ENCODE data around the gene ABL1. TPM values are rescaled to one million over a fixed set of nuclear protein-coding genes. Genes with fewer than 3 reads are reported as not detected.

Gene ABL1
- total RNA-seq, 1 experiment from 2014 or later: 27.9 TPM

DNA sequence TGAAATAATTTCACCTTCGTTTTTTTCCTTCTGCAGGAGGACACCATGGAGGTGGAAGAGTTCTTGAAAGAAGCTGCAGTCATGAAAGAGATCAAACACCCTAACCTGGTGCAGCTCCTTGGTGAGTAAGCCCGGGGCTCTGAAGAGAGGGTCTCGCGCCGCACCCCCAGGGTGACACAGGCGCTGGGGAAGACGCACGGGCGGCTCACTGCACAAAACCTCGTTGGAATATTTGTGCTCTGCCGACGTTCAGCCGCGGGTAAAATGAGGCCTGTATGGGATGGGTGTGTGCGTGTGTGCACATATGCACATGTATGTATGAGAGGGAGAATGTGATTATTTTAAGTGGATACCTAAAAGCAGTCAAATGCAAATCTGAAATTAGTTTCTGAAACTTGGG is 37.0 kb downstream of the ABL1 start:
- DNase-seq (ENCODE audit: low read depth): no peak

DNA sequence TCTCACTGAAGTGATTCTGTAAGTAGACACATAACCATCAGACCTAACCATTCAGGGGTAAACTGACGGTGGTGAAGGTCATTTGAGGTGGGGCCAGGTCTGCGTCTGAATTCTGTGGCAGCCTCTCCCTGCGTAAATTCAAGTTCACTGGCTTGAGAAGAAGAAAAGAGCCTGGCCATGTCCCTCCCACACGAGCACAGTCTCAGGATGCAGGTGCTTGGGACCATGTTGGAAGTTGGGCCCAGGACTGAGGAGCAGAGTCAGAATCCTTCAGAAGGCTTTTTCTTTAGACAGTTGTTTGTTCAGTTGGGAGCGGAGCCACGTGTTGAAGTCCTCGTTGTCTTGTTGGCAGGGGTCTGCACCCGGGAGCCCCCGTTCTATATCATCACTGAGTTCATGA is 37.5 kb downstream of the ABL1 start:
- DNase-seq (ENCODE audit: low read depth): no peak

DNA sequence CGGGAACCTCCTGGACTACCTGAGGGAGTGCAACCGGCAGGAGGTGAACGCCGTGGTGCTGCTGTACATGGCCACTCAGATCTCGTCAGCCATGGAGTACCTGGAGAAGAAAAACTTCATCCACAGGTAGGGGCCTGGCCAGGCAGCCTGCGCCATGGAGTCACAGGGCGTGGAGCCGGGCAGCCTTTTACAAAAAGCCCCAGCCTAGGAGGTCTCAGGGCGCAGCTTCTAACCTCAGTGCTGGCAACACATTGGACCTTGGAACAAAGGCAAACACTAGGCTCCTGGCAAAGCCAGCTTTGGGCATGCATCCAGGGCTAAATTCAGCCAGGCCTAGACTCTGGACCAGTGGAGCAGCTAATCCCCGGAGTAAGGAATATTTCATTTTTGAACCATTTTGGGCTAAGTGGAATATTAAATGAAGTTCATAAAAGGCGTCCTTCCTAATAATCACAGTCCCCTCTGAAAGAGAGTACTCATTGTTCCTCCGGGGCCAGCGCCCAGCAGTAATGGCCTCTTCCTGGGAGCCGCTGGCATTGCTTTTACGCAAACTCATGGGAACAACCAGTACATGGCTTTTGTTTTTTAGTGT is 38.0 kb downstream of the ABL1 start:
- no peak for DNase-seq (ENCODE audit: low read depth)

DNA sequence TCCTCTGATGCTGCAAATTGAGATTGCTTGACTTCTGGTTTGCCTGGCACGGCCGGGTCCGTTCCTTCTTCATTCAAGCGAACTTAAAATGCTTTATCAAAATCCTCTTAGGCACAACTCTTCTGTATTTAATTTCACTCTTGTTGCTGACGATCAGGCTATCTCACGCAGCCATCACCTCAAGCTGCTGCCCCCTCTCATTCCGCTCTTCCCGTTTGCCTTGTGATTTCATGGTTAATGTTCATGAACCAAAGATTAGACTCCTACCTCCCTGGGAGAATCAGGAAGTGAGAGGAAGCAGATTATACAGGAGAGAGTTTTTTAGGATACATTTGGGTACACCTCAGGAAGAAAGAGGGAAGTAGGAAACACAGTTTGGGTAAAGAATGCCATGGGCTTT is 38.9 kb downstream of the ABL1 start:
- DNase-seq (ENCODE audit: low read depth): no peak

DNA sequence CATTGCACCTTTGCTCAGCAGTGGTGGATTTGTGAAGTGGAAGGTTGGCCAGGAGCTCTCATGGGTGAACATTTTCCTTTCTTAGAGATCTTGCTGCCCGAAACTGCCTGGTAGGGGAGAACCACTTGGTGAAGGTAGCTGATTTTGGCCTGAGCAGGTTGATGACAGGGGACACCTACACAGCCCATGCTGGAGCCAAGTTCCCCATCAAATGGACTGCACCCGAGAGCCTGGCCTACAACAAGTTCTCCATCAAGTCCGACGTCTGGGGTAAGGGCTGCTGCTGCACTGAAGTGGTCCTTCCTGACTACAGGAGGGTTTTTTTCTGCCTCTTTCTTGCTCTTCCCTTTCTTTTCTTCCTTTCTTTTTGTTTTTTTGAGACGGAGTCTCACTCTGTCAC is 39.7 kb downstream of the ABL1 start:
- no peak for DNase-seq (ENCODE audit: low read depth)

DNA sequence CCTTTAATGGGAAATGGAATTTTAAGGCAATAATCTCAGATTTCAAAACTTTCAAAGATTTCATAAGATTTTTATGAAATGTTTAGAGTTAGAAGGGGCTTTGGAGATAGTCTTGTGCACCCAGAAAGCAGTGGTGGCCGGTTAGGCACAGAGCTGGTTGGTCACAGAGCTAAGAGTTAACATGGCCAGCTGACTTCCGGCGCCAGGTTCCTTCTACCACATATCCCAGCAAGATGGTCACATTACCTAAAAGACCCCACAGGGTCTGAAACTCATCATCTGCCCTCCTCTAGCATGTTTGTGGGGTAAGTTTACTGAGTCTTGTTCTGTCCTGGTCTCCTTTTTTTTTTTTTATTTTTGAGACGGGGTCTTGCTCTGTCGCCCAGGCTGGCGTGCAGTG is 42.2 kb downstream of the ABL1 start:
- DNase-seq (ENCODE audit: low read depth): no peak

DNA sequence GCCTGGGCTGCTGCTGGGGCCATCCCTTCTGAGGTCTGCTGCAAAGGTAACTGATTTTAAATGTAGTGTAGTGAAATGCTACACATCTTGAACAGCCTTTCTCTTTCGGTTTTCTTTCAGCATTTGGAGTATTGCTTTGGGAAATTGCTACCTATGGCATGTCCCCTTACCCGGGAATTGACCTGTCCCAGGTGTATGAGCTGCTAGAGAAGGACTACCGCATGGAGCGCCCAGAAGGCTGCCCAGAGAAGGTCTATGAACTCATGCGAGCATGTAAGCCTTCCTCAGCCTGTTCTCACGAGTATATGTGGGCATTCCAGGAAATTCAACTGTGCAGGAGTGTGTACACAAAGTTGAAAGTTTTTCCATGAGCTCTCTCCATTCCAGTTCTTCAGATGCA is 43.2 kb downstream of the ABL1 start:
- DNase-seq (ENCODE audit: low read depth): no peak

DNA sequence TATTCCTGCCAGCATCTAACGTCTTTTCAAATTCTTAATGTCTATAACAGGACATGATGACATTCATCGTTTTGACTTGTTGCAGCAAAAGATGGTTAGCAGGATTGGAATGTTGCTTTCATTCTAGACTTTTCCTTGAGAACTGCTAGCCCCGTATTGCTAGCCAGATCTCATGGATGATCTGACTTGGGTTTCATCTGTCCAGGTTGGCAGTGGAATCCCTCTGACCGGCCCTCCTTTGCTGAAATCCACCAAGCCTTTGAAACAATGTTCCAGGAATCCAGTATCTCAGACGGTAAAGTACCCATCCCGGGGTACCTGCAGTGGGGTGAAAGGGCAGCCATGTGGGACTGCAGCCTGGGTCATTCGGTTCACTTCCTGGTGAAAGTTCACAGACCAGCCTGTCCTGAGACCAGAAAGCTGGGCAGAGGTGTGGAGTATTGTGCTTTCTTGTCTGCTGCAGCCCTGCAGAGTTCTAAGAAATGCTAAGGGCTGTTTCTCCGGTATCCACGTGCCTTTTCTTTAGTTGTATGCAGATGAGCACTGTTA is 44.9 kb downstream of the ABL1 start:
- DNase-seq (ENCODE audit: low read depth): no peak

DNA sequence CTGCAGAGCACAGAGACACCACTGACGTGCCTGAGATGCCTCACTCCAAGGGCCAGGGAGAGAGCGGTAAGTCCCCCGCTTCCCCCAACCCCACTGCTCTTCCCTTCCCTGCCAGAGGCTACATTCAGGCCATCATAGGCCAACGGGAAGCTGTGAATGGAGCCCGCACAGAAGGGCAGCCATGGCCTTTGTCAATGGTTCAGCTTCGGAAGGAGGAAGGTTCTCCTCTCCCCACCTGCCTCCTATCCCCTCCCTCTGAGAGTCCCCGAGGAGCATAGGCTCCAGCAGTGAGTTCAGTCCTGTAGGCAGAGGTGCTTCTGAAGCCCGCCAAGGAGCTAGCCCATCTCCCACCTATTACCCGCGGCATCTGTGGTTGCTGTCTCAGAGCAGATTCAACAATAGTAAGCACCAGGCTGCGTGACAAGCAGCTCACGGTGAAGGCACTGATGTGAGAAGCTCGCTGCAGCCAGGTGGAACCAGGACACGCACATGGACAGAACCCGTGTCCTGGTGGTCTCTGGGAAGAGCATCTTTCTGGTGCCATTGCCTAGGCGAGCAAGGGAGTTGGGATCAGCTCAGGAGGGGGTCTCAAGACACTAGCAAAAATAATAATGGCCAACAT is 45.7 kb downstream of the ABL1 start:
- DNase-seq (ENCODE audit: low read depth): no peak

DNA sequence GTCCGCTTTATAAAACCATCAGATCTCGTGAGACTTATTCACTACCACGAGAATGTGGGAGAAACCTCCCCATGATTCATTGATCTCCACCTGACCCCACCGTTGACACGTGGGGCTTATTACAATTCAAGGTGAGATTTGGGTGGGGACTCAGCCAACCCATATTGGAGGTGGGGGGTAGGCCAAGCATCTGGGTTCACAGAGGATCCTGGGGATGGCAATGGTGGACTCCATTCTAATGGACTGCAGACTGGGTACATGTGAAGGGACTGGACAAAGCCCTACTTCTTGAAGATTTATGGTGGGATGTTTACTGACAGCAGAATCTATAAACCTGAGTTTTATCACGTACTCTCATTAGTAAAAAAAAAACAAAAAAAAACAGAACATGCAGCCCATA is 46.5 kb downstream of the ABL1 start:
- DNase-seq (ENCODE audit: low read depth): no peak

DNA sequence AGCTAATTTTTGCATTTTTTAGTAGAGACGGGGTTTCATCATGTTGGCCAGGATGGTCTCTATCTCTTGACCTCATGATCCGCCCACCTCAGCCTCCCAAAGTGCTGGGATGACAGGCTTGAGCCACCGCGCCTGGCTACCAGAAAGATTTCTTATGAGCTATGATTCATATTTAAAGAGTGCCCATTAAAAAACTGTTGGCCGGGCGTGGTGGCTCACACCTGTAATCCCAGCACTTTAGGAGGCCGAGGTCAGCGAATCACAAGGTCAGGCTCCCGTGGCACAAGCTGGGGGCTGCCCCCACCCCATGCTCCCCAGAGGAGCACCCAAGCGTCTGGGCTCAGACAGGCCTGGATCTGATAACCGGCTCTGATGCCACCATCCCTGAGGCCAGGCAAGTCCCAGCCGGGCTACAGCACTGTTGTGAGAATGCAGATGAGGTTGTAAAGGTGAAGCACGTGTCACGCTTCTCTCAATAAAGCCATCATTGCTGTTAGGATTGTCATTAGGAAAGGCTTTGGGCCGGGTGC is 47.7 kb downstream of the ABL1 start:
- no peak for DNase-seq (ENCODE audit: low read depth)

DNA sequence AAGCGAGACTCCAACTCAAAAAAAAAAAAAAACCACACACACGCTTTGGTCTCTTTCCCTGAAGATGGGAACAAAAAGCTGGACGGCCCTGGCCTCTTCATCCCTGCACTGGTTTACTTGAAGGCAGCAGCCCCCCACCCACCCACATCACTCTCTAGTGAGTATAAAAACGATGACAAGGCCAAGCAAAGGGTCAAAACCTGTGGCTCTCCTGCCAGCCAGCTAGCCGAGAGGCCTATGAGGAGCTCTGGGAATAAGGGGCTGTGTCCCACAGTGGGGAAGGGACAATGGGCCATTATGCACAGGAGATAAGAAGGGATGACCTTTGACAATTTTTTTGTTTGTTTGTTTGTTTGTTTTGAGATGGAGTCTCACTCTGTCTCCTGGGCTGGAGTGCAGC is 48.4 kb downstream of the ABL1 start:
- no peak for DNase-seq (ENCODE audit: low read depth)

DNA sequence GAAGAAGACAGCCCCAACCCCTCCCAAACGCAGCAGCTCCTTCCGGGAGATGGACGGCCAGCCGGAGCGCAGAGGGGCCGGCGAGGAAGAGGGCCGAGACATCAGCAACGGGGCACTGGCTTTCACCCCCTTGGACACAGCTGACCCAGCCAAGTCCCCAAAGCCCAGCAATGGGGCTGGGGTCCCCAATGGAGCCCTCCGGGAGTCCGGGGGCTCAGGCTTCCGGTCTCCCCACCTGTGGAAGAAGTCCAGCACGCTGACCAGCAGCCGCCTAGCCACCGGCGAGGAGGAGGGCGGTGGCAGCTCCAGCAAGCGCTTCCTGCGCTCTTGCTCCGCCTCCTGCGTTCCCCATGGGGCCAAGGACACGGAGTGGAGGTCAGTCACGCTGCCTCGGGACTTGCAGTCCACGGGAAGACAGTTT is 49.1 kb downstream of the ABL1 start:
- no peak for DNase-seq (ENCODE audit: low read depth)

DNA sequence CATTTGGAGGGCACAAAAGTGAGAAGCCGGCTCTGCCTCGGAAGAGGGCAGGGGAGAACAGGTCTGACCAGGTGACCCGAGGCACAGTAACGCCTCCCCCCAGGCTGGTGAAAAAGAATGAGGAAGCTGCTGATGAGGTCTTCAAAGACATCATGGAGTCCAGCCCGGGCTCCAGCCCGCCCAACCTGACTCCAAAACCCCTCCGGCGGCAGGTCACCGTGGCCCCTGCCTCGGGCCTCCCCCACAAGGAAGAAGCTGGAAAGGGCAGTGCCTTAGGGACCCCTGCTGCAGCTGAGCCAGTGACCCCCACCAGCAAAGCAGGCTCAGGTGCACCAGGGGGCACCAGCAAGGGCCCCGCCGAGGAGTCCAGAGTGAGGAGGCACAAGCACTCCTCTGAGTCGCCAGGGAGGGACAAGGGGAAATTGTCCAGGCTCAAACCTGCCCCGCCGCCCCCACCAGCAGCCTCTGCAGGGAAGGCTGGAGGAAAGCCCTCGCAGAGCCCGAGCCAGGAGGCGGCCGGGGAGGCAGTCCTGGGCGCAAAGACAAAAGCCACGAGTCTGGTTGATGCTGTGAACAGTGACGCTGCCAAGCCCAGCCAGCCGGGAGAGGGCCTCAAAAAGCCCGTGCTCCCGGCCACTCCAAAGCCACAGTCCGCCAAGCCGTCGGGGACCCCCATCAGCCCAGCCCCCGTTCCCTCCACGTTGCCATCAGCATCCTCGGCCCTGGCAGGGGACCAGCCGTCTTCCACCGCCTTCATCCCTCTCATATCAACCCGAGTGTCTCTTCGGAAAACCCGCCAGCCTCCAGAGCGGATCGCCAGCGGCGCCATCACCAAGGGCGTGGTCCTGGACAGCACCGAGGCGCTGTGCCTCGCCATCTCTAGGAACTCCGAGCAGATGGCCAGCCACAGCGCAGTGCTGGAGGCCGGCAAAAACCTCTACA is 49.8 kb downstream of the ABL1 start:
- DNase-seq (ENCODE audit: low read depth): no peak

DNA sequence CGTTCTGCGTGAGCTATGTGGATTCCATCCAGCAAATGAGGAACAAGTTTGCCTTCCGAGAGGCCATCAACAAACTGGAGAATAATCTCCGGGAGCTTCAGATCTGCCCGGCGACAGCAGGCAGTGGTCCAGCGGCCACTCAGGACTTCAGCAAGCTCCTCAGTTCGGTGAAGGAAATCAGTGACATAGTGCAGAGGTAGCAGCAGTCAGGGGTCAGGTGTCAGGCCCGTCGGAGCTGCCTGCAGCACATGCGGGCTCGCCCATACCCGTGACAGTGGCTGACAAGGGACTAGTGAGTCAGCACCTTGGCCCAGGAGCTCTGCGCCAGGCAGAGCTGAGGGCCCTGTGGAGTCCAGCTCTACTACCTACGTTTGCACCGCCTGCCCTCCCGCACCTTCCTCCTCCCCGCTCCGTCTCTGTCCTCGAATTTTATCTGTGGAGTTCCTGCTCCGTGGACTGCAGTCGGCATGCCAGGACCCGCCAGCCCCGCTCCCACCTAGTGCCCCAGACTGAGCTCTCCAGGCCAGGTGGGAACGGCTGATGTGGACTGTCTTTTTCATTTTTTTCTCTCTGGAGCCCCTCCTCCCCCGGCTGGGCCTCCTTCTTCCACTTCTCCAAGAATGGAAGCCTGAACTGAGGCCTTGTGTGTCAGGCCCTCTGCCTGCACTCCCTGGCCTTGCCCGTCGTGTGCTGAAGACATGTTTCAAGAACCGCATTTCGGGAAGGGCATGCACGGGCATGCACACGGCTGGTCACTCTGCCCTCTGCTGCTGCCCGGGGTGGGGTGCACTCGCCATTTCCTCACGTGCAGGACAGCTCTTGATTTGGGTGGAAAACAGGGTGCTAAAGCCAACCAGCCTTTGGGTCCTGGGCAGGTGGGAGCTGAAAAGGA is 50.7 kb downstream of the ABL1 start:
- no peak for DNase-seq (ENCODE audit: low read depth)

DNA sequence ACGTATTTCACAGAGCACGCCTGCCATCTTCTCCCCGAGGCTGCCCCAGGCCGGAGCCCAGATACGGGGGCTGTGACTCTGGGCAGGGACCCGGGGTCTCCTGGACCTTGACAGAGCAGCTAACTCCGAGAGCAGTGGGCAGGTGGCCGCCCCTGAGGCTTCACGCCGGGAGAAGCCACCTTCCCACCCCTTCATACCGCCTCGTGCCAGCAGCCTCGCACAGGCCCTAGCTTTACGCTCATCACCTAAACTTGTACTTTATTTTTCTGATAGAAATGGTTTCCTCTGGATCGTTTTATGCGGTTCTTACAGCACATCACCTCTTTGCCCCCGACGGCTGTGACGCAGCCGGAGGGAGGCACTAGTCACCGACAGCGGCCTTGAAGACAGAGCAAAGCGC is 51.9 kb downstream of the ABL1 start:
- no peak for DNase-seq (ENCODE audit: low read depth)

DNA sequence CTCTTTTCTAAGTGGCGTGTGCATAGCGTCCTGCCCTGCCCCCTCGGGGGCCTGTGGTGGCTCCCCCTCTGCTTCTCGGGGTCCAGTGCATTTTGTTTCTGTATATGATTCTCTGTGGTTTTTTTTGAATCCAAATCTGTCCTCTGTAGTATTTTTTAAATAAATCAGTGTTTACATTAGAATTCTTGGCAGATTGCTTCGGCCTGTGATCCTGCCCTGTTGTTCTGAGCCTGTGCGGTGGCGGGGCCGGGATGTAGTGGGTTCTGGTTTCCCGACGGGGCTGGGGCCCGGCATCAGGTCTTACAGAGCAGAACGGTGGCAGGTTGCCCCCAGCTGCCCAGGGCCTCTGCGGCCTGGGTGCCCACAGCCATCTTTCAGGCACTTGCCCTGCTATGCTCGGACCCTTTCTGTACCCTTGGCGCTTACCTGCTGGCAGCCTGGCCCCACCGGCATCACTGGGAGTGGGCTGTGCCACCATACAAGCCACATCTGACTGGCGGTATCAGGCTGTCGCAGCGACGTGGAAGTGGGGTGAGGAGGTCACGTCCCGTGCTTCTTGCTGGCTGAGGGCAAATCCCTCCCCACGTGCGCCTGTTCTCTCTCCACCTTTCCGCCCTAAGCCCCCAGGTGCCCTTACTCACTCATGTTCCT is 52.6 kb downstream of the ABL1 start:
- no peak for DNase-seq (ENCODE audit: low read depth)

DNA sequence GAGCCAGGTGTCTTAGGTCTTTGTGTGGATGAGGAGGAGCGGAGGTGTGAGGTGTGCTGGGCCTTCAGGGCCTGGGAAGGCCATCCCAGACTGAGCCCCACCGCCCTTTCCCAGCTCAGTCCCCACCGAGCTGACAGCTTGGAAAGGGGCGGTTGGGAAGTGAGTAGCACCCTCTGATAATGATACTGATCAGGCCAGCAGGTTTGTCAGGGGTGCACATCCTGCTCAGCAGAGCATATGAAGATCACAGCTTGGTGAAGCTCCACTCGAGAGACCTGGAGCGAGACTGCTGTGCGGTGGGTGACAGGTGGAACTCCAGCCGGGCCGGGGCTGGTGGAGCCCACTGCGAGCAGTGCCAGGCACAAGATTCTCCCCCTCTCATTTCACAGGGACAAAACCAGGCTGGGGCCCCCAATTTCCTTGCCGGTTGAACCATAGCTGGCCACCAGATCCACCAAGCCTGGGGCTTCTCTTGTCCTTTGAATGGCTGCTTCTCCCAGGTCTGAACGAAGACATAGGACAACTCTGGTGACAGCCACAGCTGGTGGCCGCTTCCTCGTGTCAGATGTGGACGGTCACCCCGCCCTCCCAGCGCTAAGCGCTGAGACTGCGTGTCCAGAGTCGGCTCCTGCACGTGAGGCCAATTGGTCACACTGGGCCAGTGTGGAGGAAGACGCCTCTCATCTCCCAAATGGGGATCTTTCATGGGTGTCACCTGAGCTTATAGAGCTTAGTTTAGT is 53.3 kb downstream of the ABL1 start:
- DNase-seq (ENCODE audit: low read depth): no peak

DNA sequence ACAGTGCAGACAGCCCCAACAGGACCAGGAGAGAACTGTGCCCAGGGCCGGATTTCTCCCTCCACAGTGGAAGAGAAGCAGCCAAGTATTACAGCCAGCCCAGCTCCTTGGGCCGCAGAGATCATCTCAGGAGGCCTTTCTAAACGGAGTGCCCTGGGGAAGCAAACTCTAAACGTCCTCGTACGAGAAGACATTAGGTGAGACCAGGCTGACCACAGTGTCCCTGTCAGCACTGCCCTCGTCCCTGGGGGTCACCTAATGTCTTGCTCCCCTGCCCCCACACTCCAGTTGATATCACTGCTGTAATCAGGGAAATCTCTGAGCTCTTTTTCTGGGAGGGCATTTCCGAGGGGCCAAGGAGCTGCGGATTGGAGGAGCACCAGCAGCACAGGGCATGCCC is 55.1 kb downstream of the ABL1 start:
- DNase-seq (ENCODE audit: low read depth): no peak
